BJ (cell line): Measurements from ENCODE around the gene CELF5. TPM values are rescaled to one million over a fixed set of nuclear protein-coding genes. Genes with fewer than 3 reads are reported as not detected.
"Not testable (repeated sequence)": the region's sequence is repeated elsewhere in the genome, so short reads cannot be mapped to it uniquely, and the experiment has no call there.

ENCODE experiments used
- CTCF ChIA-PET: fragments of 350-600 bp; formaldehyde crosslinking; extraction: SDS; loops from one replicate; lab custom pipeline; 2021; ENCODE audit warnings: antibody characterized with exemption, inconsistent platforms; lab: Yijun Ruan, JAX
- POLR2A ChIA-PET: fragments of 300-600 bp; sonication (Branson Sonifier 250); formaldehyde crosslinking; extraction: SDS; loops from one replicate; lab custom pipeline; 2021; ENCODE audit warnings: antibody characterized with exemption; lab: Charles Lee
- DNase-seq: peaks from one replicate; pipeline ENCODE4 v3.0.0-alpha.2; 2011; ENCODE audit warnings: low read depth
- H3K27me3 ChIP-seq: 2 replicates; pipeline ENCODE4 v1.6.0; 2011; ENCODE audit warnings: low read length; ENCODE audit not compliant: control insufficient read depth, insufficient read depth
- H3K36me3 ChIP-seq: 2 replicates; pipeline ENCODE4 v1.5.1; 2011; ENCODE audit warnings: low read length; ENCODE audit not compliant: control insufficient read depth, insufficient read depth
- H3K4me3 ChIP-seq: 2 replicates; pipeline ENCODE4 v1.5.1; 2011; ENCODE audit warnings: low read depth, mild to moderate bottlenecking, control low read depth, low read length
- polyA plus RNA-seq: library from polyadenylated mRNA; depleted of rRNA; stranded (reverse); fragments of >200 nt; gene quantifications from 2 replicates; pipeline ENCODE4 v1.2.3, GENCODE V29; 2011
- TF ChIP-seq, protein P1 (sequence below): IDR thresholded peaks from 2 replicates; pipeline ENCODE4 v1.5.1; 2011; ENCODE audit warnings: low read depth, mild to moderate bottlenecking, control low read depth, inconsistent platforms, low read length, moderate library complexity; ENCODE audit not compliant: insufficient read depth

CELF5 gene
- polyA plus RNA-seq, 1 experiment, result 0.18 TPM

DNA sequence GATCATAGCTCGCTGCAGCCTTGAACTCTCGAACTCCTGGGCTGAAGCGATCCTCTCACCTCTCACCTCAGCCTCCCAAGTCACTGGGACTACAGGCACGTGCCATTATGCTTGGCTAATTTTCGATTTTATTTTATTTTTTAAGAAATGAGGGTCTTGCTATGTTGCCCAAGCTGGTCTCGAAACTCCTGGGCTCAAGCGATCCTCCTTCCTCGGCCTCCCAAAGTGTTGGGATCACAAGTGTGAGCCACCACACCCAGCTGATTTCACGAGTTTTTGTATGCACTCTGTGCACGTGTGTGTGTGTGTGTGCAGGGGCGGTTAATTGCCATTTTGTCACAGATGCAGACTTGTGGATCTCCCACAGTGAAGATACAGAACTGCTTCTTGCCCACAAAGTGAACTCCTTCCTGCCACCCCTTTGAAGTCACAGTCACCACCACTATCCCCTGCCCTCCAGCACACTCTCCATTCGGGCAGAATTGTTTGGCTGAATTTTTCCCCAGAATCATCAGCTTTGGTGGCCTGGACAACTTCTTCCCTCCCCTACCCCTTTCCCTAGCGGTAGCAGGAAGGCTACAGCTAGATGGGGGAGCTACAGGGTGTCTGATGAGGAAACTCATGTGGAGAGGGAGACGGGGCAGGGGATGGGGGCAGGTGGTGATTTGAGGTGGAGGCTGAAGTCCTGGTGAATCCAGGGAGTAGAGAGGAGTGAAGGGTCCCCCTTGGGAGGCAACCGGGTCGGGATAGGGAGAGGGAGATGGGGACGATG, 59.6 kb downstream of the CELF5 start:
- no peak for DNase-seq
- CTCF ChIA-PET, result interaction anchor here (1.1 to 1.4 kb wide), 3 partner anchors 9 to 21 kb away, joined by 3 to 5 read pairs (median 4); no protein-coding TSS in a partner anchor
- peak overlapping the region; percentile 27; the same call in 1 of the 2 replicates for H3K4me3 ChIP-seq
- POLR2A ChIA-PET, result no interaction called here
- H3K36me3 ChIP-seq, result no peaks in the 10 kb centered on the region
- TF ChIP-seq, protein P1, sequence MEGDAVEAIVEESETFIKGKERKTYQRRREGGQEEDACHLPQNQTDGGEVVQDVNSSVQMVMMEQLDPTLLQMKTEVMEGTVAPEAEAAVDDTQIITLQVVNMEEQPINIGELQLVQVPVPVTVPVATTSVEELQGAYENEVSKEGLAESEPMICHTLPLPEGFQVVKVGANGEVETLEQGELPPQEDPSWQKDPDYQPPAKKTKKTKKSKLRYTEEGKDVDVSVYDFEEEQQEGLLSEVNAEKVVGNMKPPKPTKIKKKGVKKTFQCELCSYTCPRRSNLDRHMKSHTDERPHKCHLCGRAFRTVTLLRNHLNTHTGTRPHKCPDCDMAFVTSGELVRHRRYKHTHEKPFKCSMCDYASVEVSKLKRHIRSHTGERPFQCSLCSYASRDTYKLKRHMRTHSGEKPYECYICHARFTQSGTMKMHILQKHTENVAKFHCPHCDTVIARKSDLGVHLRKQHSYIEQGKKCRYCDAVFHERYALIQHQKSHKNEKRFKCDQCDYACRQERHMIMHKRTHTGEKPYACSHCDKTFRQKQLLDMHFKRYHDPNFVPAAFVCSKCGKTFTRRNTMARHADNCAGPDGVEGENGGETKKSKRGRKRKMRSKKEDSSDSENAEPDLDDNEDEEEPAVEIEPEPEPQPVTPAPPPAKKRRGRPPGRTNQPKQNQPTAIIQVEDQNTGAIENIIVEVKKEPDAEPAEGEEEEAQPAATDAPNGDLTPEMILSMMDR, result no peak
- peaks cover 2% of the 10 kb centered on the region for H3K27me3 ChIP-seq

DNA sequence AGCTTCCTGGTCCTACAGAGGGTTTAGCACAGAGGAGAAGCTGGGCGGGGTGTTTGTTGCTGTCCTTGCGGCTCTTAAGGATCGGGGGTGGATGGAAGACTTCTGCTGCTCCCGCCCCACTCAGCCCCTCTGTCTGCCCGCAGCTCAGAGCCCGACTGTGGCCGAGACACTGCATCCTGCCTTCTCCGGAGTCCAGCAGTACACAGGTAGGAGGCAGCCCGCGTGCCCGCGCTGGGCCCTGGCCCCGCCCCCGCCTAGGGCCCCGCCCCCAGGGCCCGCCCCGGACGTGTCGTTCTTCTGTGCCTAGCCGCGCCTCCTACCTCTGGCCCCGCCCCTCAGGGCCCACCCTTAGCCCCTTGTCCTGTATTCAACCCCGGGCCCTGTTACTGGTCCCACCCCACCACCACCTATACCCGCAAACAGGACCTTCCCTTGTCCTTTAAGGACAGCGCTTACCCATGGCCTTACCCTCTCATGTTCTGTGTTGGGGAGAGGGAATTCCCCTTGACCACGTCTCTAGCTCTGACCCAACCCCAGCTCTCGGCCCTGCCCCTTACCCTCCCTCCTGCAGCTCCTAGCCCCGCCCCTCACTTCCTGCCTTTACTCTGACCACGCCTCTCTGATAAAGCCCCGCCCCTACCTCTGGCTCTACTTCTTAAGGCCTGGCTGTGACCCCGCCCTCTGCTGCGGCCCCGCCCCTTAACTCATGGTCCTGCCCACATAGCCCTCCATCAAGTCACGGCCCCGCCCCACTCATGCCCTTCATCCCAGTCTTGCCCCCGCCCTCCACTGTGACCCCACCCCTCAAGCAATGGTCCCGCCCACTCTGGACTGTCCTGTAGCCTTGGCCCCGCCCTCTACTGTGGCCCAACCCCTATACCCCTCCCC, 60.5 kb downstream of the CELF5 start:
- no peak for DNase-seq
- Histone ChIP-seq H3K27me3 (peaks cover 5% of the 10 kb centered on the region), H3K4me3 (peak overlapping the region; percentile 27), H3K36me3 (no peaks in the 10 kb centered on the region)
- CTCF ChIA-PET, result interaction anchor here (1.1 to 1.4 kb wide), 3 partner anchors 10 to 20 kb away, joined by 3 to 5 read pairs (median 4); no protein-coding TSS in a partner anchor
- TF ChIP-seq, protein P1, result no peak
- POLR2A ChIA-PET, result no interaction called here

DNA sequence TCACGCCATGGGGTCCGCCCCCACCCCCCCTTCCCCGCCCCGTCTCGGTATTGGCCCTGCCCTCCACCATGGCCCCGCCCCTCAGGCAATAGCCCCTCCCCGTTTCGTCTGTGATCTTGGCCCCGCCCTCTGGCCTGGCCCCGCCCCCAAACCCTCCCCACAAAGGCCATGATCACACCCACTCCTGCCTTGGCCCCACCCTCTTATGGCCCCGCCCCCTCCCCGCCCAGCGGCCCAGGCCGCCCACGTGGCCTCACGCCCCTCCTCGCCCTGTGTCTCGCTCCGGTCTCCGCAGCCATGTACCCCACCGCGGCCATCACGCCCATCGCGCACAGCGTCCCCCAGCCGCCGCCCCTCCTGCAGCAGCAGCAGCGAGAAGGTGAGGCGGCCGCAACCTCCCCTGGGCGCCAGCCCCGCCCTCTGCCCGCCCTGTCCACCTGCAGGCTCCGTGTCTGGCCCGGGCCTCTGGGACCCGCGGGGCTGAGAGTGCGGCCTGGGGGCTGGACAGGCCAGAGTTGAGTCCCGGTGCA, 61.3 kb downstream of the CELF5 start:
- Histone ChIP-seq H3K27me3 (peaks cover 8% of the 10 kb centered on the region), H3K36me3 (no peaks in the 10 kb centered on the region), H3K4me3 (peak overlapping the region; percentile 11; the same call in 1 of the 2 replicates)
- TF ChIP-seq, protein P1, result no peak
- CTCF ChIA-PET, result no interaction called here
- no peak for DNase-seq
- POLR2A ChIA-PET, result no interaction called here

DNA sequence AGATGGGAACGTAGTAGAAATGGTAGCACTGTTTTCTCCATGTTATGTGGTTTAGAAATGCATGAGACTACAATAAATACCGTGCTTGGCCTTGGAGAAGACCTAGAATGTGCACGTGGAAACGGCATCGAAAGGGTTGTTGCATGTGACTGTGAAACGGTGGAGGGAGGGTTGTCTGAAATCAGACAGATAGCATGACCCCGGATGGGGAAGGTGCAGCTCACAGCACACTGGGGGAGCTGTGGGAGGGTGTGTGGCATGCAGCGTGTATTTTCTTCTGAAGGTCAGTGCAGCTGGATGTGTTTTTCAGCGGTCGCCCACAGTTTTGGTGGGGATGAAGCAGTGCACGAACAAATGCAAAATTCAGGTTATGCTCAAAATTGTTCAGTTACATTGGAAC, 63.4 kb downstream of the CELF5 start:
- CTCF ChIA-PET, result interaction anchor here (1.6 kb wide), 1 partner anchor 17 kb away, joined by 6 read pairs; no protein-coding TSS in a partner anchor

DNA sequence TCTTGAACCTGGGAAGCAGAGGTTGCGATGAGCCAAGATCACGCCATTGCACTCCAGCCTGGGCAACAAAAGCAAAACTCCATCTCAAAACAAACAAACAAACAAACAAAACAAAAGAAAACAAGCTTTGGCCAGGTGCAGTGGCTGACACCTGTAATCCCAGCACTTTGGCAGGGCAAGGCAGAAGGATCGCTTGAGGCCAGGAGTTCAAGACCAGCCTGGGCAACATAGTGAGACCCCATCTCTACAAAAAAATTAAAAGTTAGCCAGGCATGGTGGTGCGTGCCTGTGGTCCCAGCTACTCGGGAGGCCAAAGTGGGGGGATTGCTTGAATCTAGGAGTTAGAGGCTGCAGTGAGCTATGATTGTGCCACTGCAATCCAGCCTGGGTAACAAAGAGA, 64.0 kb downstream of the CELF5 start:
- H3K4me3 ChIP-seq, DNase-seq, H3K36me3 ChIP-seq, POLR2A ChIA-PET: not testable (repeated sequence)
- CTCF ChIA-PET, result interaction anchor here (0.9 kb wide), 1 partner anchor 16 kb away, joined by 3 read pairs; no protein-coding TSS in a partner anchor
- peaks cover 18% of the 10 kb centered on the region for H3K27me3 ChIP-seq

More for the DNA sequence above, 63.4 kb downstream of the CELF5 start:
- DNase-seq, result no peak
- TF ChIP-seq, protein P1, result no peak
- Histone ChIP-seq H3K36me3 (no peaks in the 10 kb centered on the region), H3K27me3 (peaks cover 16% of the 10 kb centered on the region), H3K4me3 (no peak overlapping the region)
- POLR2A ChIA-PET, result no interaction called here
